HepG2 (cell line): ENCODE results near the gene FBH1. TPM values are rescaled to one million over a fixed set of nuclear protein-coding genes. Genes with fewer than 3 reads are reported as not detected.

Experiments
- CREM ChIP-seq, 2 experiments: sonication (generic) in 1 of 2; formaldehyde crosslinking in 1 of 2; IDR thresholded peaks; 2 replicates each; pipeline versions ENCODE4 v1.4.0 to v1.6.1; 2016 to 2020; ENCODE audit warnings: antibody characterized with exemption in 1 of 2, mild to moderate bottlenecking in 1 of 2, missing genetic modification reagents in 1 of 2
- HNF1A ChIP-seq, 2 experiments: sonication (generic) in 1 of 2; formaldehyde crosslinking in 1 of 2; IDR thresholded peaks; 2 replicates each; pipeline versions ENCODE4 v1.4.0 to v1.6.1; 2016 to 2020; ENCODE audit warnings: borderline replicate concordance in 1 of 2, low read depth in 1 of 2, mild to moderate bottlenecking in 1 of 2, missing genetic modification reagents in 1 of 2
- KDM2A ChIP-seq: sonication (generic); formaldehyde crosslinking; IDR thresholded peaks from 2 replicates; pipeline ENCODE4 v1.4.0; 2020; ENCODE audit warnings: low read depth, missing genetic modification reagents, borderline replicate concordance
- KLF15 ChIP-seq: sonication (generic); formaldehyde crosslinking; IDR thresholded peaks from 2 replicates; pipeline ENCODE4 v1.8.1; 2023; ENCODE audit warnings: borderline replicate concordance, mild to moderate bottlenecking, inconsistent platforms, missing genetic modification reagents, mixed read lengths
- MEIS2 ChIP-seq: sonication (generic); formaldehyde crosslinking; IDR thresholded peaks from 2 replicates; pipeline ENCODE4 v1.9.0; 2021; ENCODE audit warnings: mild to moderate bottlenecking, missing genetic modification reagents
- MIXL1 ChIP-seq: IDR thresholded peaks from 2 replicates; pipeline ENCODE4 v1.6.1; 2016
- MYC ChIP-seq: sonication (generic); formaldehyde crosslinking; IDR thresholded peaks from 2 replicates; pipeline ENCODE4 v1.9.0; 2021; ENCODE audit warnings: missing genetic modification reagents, borderline replicate concordance
- RCOR2 ChIP-seq: IDR thresholded peaks from 2 replicates; pipeline ENCODE4 v1.6.1; 2016; ENCODE audit warnings: missing biosample characterization, missing genetic modification reagents
- TOE1 ChIP-seq: sonication (generic); formaldehyde crosslinking; IDR thresholded peaks from 2 replicates; pipeline ENCODE4 v1.4.0; 2020; ENCODE audit warnings: mild to moderate bottlenecking, missing genetic modification reagents
- YEATS2 ChIP-seq: sonication (generic); formaldehyde crosslinking; IDR thresholded peaks from 2 replicates; pipeline ENCODE4 v1.4.0; 2020; ENCODE audit warnings: missing genetic modification reagents, borderline replicate concordance
- ZMYM3 ChIP-seq: sonication (generic); formaldehyde crosslinking; IDR thresholded peaks from 2 replicates; pipeline ENCODE4 v1.5.1; 2020; ENCODE audit warnings: mild to moderate bottlenecking, missing genetic modification reagents
- ZNF17 ChIP-seq: sonication (generic); formaldehyde crosslinking; IDR thresholded peaks from 2 replicates; pipeline ENCODE4 v1.5.0; 2020; ENCODE audit warnings: mild to moderate bottlenecking, missing genetic modification reagents
- ZNF180 ChIP-seq: sonication (generic); formaldehyde crosslinking; IDR thresholded peaks from 2 replicates; pipeline ENCODE4 v1.4.0; 2020; ENCODE audit warnings: low read depth, missing genetic modification reagents, borderline replicate concordance
- ZNF430 ChIP-seq: sonication (generic); formaldehyde crosslinking; IDR thresholded peaks from 2 replicates; pipeline ENCODE4 v1.9.0; 2021; ENCODE audit warnings: mild to moderate bottlenecking, missing genetic modification reagents
- ZNF546 ChIP-seq: sonication (generic); formaldehyde crosslinking; conservative IDR thresholded peaks from 2 replicates; pipeline ENCODE4 v1.8.1; 2023; ENCODE audit warnings: mild to moderate bottlenecking, missing genetic modification reagents
- ZNF646 ChIP-seq: sonication (generic); formaldehyde crosslinking; IDR thresholded peaks from 2 replicates; pipeline ENCODE4 v1.9.0; 2021; ENCODE audit warnings: mild to moderate bottlenecking, missing genetic modification reagents
- ZNF724P ChIP-seq: sonication (generic); formaldehyde crosslinking; IDR thresholded peaks from 2 replicates; pipeline ENCODE4 v1.8.0; 2022; ENCODE audit warnings: missing genetic modification reagents, borderline replicate concordance
- ZSCAN25 ChIP-seq: sonication (generic); formaldehyde crosslinking; IDR thresholded peaks from 2 replicates; pipeline ENCODE4 v1.8.0; 2022; ENCODE audit warnings: mild to moderate bottlenecking, missing genetic modification reagents
- polyA plus RNA-seq, 8 experiments: library from polyadenylated mRNA; depleted of rRNA in 3 of 8; stranded (reverse) in 7 of 8; unstranded in 1 of 8; fragments of >200 nt; fragmentation: Illumina TruSeq in 4 of 8; extraction: Trizol in 4 of 8; gene quantifications; 2 replicates each; pipeline versions ENCODE4 v1.2.1 to v1.2.3, GENCODE V29; 2011 to 2016; ENCODE audit warnings: low read depth in 4 of 8, missing spikeins in 1 of 8, mixed read lengths in 1 of 8; ENCODE audit not compliant: insufficient read depth in 1 of 8
- total RNA-seq, 5 experiments: library from RNA; depleted of rRNA; stranded (reverse); fragments of >200 nt; fragmentation: Illumina TruSeq; extraction: Trizol; gene quantifications; 2 replicates each; pipeline ENCODE4 v1.2.3, GENCODE V29; 2016; ENCODE audit warnings: low read depth in 1 of 5

The FBH1 gene
- total and polyA plus RNA-seq, 2 of the 13 experiments (the other 11 are each of a cell fraction or from before 2014, with no cell fraction given): 48.8 to 60.3 TPM

- TF ChIP-seq ZNF646 (CRISPR knock-in tag): peak; percentile 87
- TF ChIP-seq ZNF724P (CRISPR knock-in tag): 0 out of 2 replicates have a peak, but pooled peaks have one; percentile 23
- peak; percentile 66; the same call in 1 of the 2 replicates for TF ChIP-seq MEIS2 (CRISPR knock-in tag)
- TF ChIP-seq ZNF430 (CRISPR knock-in tag): peak; percentile 56; the same call in 1 of the 2 replicates
- no peak for TF ChIP-seq ZNF17 (CRISPR knock-in tag)
- TF ChIP-seq MIXL1 (CRISPR knock-in tag): peak; percentile 99
- 0 out of 2 replicates have a peak, but pooled peaks have one; percentile 49 for TF ChIP-seq ZSCAN25 (CRISPR knock-in tag)
- TF ChIP-seq RCOR2 (CRISPR knock-in tag): peak; percentile 75
- TF ChIP-seq TOE1 (CRISPR knock-in tag): no peak
- TF ChIP-seq ZNF180 (CRISPR knock-in tag): no peak
- peak; percentile 62; the same call in 1 of the 2 replicates for TF ChIP-seq YEATS2
- TF ChIP-seq CREM (IDR thresholded peaks at IDR 0.05): peak; percentile 49; the same call in 1 of the 2 replicates
- TF ChIP-seq CREM (CRISPR knock-in tag; IDR thresholded peaks at IDR 0.05): no peak
- TF ChIP-seq MYC (CRISPR knock-in tag): peak; percentile 38; the same call in 1 of the 2 replicates
- no peak for TF ChIP-seq KDM2A (CRISPR knock-in tag)
- TF ChIP-seq KLF15 (CRISPR knock-in tag): no peak
- TF ChIP-seq ZMYM3 (CRISPR knock-in tag): peak; percentile 67; the same call in 1 of the 2 replicates
- 0 out of 2 replicates have a peak, but pooled peaks have one; percentile 38 for TF ChIP-seq ZNF546 (CRISPR knock-in tag)
- peak; percentile 74 for TF ChIP-seq HNF1A (IDR thresholded peaks at IDR 0.05; ENCODE audit: low read depth)
- TF ChIP-seq HNF1A (CRISPR knock-in tag; IDR thresholded peaks at IDR 0.05; ENCODE audit: borderline replicate concordance): no peak
Observed at GRCh38 chr10:5968681-5969453, 78.8 kb downstream of the FBH1 start (continued).
